Measurements from ENCODE around the gene PECR. TPM values are rescaled to one million over a fixed set of nuclear protein-coding genes. Genes with fewer than 3 reads are reported as not detected.
A peak's percentile ranks its signal among the peaks of the same experiment; 100 is the strongest.

The PECR gene
- total RNA-seq, 1 experiment from 2014 or later: 15.3 TPM

DNA sequence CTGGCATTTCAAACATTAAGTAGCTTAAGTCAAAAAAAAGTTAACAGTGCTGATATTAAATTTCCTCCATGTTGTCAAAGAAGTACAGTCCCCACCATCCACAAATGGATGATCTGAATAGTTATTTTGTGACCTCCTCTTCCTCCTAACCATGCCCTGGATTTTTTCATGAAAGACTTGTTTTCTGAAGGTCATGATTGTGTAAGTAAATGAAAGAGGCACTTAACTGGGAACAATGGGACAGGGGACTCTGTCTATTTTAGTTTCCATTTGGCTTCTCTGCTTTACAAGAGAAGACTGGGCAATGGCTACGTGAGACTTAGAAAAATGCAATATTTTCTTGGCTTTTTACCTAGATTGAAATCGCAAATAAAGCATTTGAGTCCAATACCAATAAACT lies 32.2 kb downstream of the PECR start:
- H3K27me3 Mint-ChIP-seq (ENCODE audit: low read depth): no peaks in the 10 kb centered on the region
- peaks cover 15 to 25% (median 17%) of the 10 kb centered on the region in 3 experiments for H3K36me3 Mint-ChIP-seq (ENCODE audit: insufficient read depth in 1 of 3, low read depth in 3 of 3)

More for the DNA sequence above, 32.2 kb downstream of the PECR start:
- no peak overlapping the region for H3K27ac ChIP-seq (ENCODE audit: insufficient read length, low read depth, low read length)
- peaks cover 0 to 4% of the 10 kb centered on the region in 2 experiments; a peak in 1 of 5 replicates for H3K9me3 Mint-ChIP-seq
- no peak for DNase-seq
- H3K4me1 Mint-ChIP-seq: peaks cover 14 to 18% of the 10 kb centered on the region in 2 experiments
- no peak overlapping the region for H4K91ac ChIP-seq (ENCODE audit: insufficient read length, low read depth, low read length)
- H3K56ac ChIP-seq (ENCODE audit: insufficient read length, low read depth, low read length): no peak overlapping the region
- no peak overlapping the region for H2BK5ac ChIP-seq (ENCODE audit: insufficient read length, low read length)
- H3K18ac ChIP-seq (ENCODE audit: insufficient read length, low read depth, low read length): no peak overlapping the region
- H4K5ac ChIP-seq (ENCODE audit: insufficient read length, low read depth, low read length): no peak overlapping the region
- H3K79me1 ChIP-seq (ENCODE audit: insufficient read depth, low read depth, low read length, poor library complexity, severe bottlenecking): no peaks in the 10 kb centered on the region
- H4K8ac ChIP-seq (replicated peaks; ENCODE audit: insufficient read length, low read depth, low read length): no peak overlapping the region
- H2BK20ac ChIP-seq (ENCODE audit: low read depth, low read length, poor library complexity, severe bottlenecking): no peak overlapping the region
- H3K14ac ChIP-seq (ENCODE audit: insufficient read depth, low read length): no peak overlapping the region
- H3K9ac ChIP-seq (ENCODE audit: extremely low read depth, insufficient read length, low read length): no peak overlapping the region
- H3K27ac Mint-ChIP-seq: peak overlapping the region in 2 of 3 experiments; percentile 73 to 86; a peak in 1 of 7 replicates
- WGBS (ENCODE audit: extremely low coverage, insufficient read length, low lambda C conversion rate): no CpG with 5 or more reads among the region's 2 CpGs
- no peak overlapping the region for H2BK15ac ChIP-seq (ENCODE audit: low read depth, low read length)
- H3K79me2 ChIP-seq (ENCODE audit: insufficient read depth, low read length): no peaks in the 10 kb centered on the region
- no peak overlapping the region for H2AK5ac ChIP-seq (ENCODE audit: insufficient read length, low read length)
- H3K4me2 ChIP-seq (ENCODE audit: insufficient read depth, insufficient read length, low read length): no peak overlapping the region
- no peaks in the 10 kb centered on the region for H3K27me3 ChIP-seq (ENCODE audit: insufficient read depth, low read length)
- no peak overlapping the region for H3K4me3 Mint-ChIP-seq
- H3K9me3 ChIP-seq (ENCODE audit: control insufficient read depth, low read depth, low read length): no peaks in the 10 kb centered on the region
- H3K4ac ChIP-seq (ENCODE audit: low read depth, low read length): no peak overlapping the region
- TF ChIP-seq, protein P1, sequence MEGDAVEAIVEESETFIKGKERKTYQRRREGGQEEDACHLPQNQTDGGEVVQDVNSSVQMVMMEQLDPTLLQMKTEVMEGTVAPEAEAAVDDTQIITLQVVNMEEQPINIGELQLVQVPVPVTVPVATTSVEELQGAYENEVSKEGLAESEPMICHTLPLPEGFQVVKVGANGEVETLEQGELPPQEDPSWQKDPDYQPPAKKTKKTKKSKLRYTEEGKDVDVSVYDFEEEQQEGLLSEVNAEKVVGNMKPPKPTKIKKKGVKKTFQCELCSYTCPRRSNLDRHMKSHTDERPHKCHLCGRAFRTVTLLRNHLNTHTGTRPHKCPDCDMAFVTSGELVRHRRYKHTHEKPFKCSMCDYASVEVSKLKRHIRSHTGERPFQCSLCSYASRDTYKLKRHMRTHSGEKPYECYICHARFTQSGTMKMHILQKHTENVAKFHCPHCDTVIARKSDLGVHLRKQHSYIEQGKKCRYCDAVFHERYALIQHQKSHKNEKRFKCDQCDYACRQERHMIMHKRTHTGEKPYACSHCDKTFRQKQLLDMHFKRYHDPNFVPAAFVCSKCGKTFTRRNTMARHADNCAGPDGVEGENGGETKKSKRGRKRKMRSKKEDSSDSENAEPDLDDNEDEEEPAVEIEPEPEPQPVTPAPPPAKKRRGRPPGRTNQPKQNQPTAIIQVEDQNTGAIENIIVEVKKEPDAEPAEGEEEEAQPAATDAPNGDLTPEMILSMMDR (conservative IDR thresholded peaks at IDR 0.05): no peak
- H4K20me1 ChIP-seq (ENCODE audit: control insufficient read depth, insufficient read depth, insufficient read length): no peaks in the 10 kb centered on the region
- no peaks in the 10 kb centered on the region for H3K23me2 ChIP-seq (ENCODE audit: insufficient read length, low read depth, low read length, poor library complexity, severe bottlenecking)
- no peaks in the 10 kb centered on the region for H3K4me1 ChIP-seq (ENCODE audit: insufficient read depth, low read length)
- no peak overlapping the region for H3T11ph ChIP-seq (ENCODE audit: low read length)
- no peak overlapping the region for H2BK12ac ChIP-seq (ENCODE audit: insufficient read length, low read depth, low read length)
- no peak overlapping the region for H2AFZ ChIP-seq (ENCODE audit: low read length)
- H3K23ac ChIP-seq (ENCODE audit: insufficient read length, low read depth, low read length): no peak overlapping the region
- no peak overlapping the region for H2BK120ac ChIP-seq (ENCODE audit: low read depth, low read length, poor library complexity, severe bottlenecking)

Data from H9 (cell line).